Measurements from ENCODE around the gene TXNDC16. TPM values are rescaled to one million over a fixed set of nuclear protein-coding genes. Genes with fewer than 3 reads are reported as not detected.

The TXNDC16 gene
- polyA plus RNA-seq, 2 of the 4 experiments (the other 2 are of a cell fraction), result 1.4 to 3.0 TPM

- Histone ChIP-seq H3K9me3 (no peaks in the 10 kb centered on the region), H3K4me2 (no peak overlapping the region), H3K27ac (no peak overlapping the region), H3K4me3 (no peak overlapping the region), H3K4me1 (no peaks in the 10 kb centered on the region)
- WGBS (ENCODE audit: missing lambda C conversion rate), result 84% methylated on average over 7 of the region's 7 CpGs
- TF ChIP-seq REST (IDR thresholded peaks at IDR 0.05) (no peak), HOXA7 (CRISPR knock-in tag; IDR thresholded peaks at IDR 0.05) (no peak), NR3C1 (IDR thresholded peaks at IDR 0.05) (no peak), CBX2 (IDR thresholded peaks at IDR 0.05; ENCODE audit: borderline replicate concordance, low read depth) (no peak), EHF (CRISPR knock-in tag; IDR thresholded peaks at IDR 0.05) (no peak), GATA3 (IDR thresholded peaks at IDR 0.05; ENCODE audit: borderline replicate concordance) (no peak)
- TF ChIP-seq, protein P1, sequence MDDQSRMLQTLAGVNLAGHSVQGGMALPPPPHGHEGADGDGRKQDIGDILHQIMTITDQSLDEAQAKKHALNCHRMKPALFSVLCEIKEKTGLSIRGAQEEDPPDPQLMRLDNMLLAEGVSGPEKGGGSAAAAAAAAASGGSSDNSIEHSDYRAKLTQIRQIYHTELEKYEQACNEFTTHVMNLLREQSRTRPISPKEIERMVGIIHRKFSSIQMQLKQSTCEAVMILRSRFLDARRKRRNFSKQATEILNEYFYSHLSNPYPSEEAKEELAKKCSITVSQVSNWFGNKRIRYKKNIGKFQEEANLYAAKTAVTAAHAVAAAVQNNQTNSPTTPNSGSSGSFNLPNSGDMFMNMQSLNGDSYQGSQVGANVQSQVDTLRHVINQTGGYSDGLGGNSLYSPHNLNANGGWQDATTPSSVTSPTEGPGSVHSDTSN (IDR thresholded peaks at IDR 0.05), result no peak
- ChIA-PET POLR2A (no interaction called here), CTCF (no interaction called here)
- FAIRE-seq (no peak), ATAC-seq (no peak), DNase-seq (ENCODE audit: low read depth in 1 of 2, low spot score in 1 of 2) (no peak)
These were observed 6.6 kb downstream of the TXNDC16 start for GRCh38 chr14:52545584-52546317.

DNA sequence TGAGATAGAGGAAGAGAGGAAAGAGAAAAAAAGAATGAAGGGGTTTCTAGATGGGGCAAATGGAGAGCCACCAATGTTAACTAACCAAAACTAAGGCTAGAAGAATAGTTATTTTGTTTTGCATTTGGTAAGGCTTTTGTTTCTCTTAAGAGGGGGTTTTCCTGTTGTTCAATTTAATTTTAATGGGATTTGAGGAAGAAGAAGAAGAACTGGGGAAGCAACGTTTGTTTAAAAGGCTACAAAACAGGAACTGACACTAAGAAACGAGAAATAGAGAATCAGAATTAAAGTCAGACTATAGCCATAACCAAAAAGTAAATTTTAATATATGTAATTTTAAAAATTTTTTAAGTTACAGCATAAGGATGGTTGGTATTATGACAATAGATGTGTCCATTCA is 13.7 kb downstream of the TXNDC16 start:
- no peak for FAIRE-seq
- Histone ChIP-seq H3K4me1 (no peaks in the 10 kb centered on the region), H3K9me3 (no peaks in the 10 kb centered on the region), H3K4me3 (no peak overlapping the region), H3K27ac (no peak overlapping the region), H3K4me2 (no peak overlapping the region)
- ATAC-seq, result no peak
- ChIA-PET CTCF (no interaction called here), POLR2A (no interaction called here)
- TF ChIP-seq ZFP36 (IDR thresholded peaks at IDR 0.05; ENCODE audit: borderline replicate concordance, partially characterized antibody), result no peak
- TF ChIP-seq, protein P2, sequence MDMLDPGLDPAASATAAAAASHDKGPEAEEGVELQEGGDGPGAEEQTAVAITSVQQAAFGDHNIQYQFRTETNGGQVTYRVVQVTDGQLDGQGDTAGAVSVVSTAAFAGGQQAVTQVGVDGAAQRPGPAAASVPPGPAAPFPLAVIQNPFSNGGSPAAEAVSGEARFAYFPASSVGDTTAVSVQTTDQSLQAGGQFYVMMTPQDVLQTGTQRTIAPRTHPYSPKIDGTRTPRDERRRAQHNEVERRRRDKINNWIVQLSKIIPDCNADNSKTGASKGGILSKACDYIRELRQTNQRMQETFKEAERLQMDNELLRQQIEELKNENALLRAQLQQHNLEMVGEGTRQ (IDR thresholded peaks at IDR 0.05), result no peak
- no peak for TF ChIP-seq ZNF302 (CRISPR knock-in tag; IDR thresholded peaks at IDR 0.05)
- TF ChIP-seq MAZ (IDR thresholded peaks at IDR 0.05; ENCODE audit: borderline replicate concordance, low read depth, low read length), result no peak
- TF ChIP-seq EHF (CRISPR knock-in tag; IDR thresholded peaks at IDR 0.05), result no peak
- no peak for TF ChIP-seq JUNB (IDR thresholded peaks at IDR 0.05)
- no peak for DNase-seq (ENCODE audit: low read depth in 1 of 2, low spot score in 1 of 2)
- WGBS (ENCODE audit: missing lambda C conversion rate), result 33% methylated on average over 2 of the region's 2 CpGs

- Histone ChIP-seq H3K4me2 (no peak overlapping the region), H3K9me3 (no peaks in the 10 kb centered on the region), H3K4me1 (no peaks in the 10 kb centered on the region), H3K4me3 (no peak overlapping the region), H3K27ac (no peak overlapping the region)
- WGBS (ENCODE audit: missing lambda C conversion rate), result 50% methylated on average over 3 of the region's 3 CpGs
- DNase-seq (ENCODE audit: low read depth in 1 of 2, low spot score in 1 of 2) (no peak), ATAC-seq (no peak), FAIRE-seq (no peak)
- POLR2A ChIA-PET, result interaction anchor here (0.6 kb wide), 1 partner anchor 16 kb away, joined by 3 read pairs; the partner anchor contains the start of genes GPR137C and TXNDC16
- CTCF ChIA-PET, result interaction anchor here (1.0 to 2.3 kb wide), 3 partner anchors 10 to 47 kb away, joined by 3 to 8 read pairs (median 6); partner anchors contain the start of genes GPR137C and TXNDC16
- TF ChIP-seq REST (IDR thresholded peaks at IDR 0.05) (no peak), CHD4 (IDR thresholded peaks at IDR 0.05; ENCODE audit: borderline replicate concordance) (no peak), POLR2AphosphoS2 (conservative IDR thresholded peaks at IDR 0.05; ENCODE audit: low read length) (no peak), CEBPB (IDR thresholded peaks at IDR 0.05) (no peak)
- TF ChIP-seq, protein P1 (IDR thresholded peaks at IDR 0.05), result no peak
These were observed 16.0 kb downstream of the TXNDC16 start for GRCh38 chr14:52536269-52536668.

All from A549 (cell line).